IMR-90 (cell line): ENCODE results near the gene PDE4B. TPM values are rescaled to one million over a fixed set of nuclear protein-coding genes. Genes with fewer than 3 reads are reported as not detected.

Source experiments
- BHLHE40 ChIP-seq: fragments of 150-350 bp; IDR thresholded peaks from 2 replicates; pipeline ENCODE4 v1.6.1; 2016; ENCODE audit warnings: mild to moderate bottlenecking, low read depth, low read length
- POLR2A ChIP-seq: IDR thresholded peaks from 2 replicates; pipeline ENCODE4 v1.6.1; 2012; ENCODE audit warnings: mild to moderate bottlenecking, low read depth, low read length
- SMC3 ChIP-seq: fragments of 150-350 bp; IDR thresholded peaks from 2 replicates; pipeline ENCODE4 v1.6.1; 2016; ENCODE audit warnings: low read depth, mild to moderate bottlenecking, antibody characterized with exemption, low read length, moderate library complexity
- polyA plus RNA-seq, 3 experiments: library from polyadenylated mRNA; depleted of rRNA; stranded (reverse); fragments of >200 nt; gene quantifications; 2 replicates each; pipeline ENCODE4 v1.2.3, GENCODE V29; 2012; ENCODE audit warnings: low replicate concordance in 1 of 3
- total RNA-seq: library from RNA; depleted of rRNA; stranded (reverse); fragments of >200 nt; gene quantifications from 2 replicates; pipeline ENCODE4 v1.2.3, GENCODE V29; 2012

PDE4B gene
- total and polyA plus RNA-seq, 2 of the 4 experiments (the other 2 are of a cell fraction) = 5.8 to 21.3 TPM

- no peak for TF ChIP-seq BHLHE40
- no peak for TF ChIP-seq POLR2A
- TF ChIP-seq SMC3 = no peak
These were observed 448.1 kb downstream of the PDE4B start (continued) for GRCh38 chr1:66240491-66241484.
